Stimulated activated CD4-positive, alpha-beta T cell treated with anti-CD3 and anti-CD28 coated beads, Interleukin-1b, Interleukin-23, amount 100 ng/mL, for 4 hours (primary cell): ENCODE data around the gene UTP4.

Source experiments
- DNase-seq, 2 donors: peaks; one replicate each; pipeline ENCODE4 v3.0.0-alpha.2; 2020; ENCODE audit warnings: low read depth in 2 of 2

Gene UTP4

GRCh38 chr16:69217433-69217832 lies 85.0 kb downstream of the UTP4 start:
- DNase-seq: no peak
